Ramos (cell line): ENCODE results near the gene POSTN.

ENCODE experiments used
- in situ Hi-C: fragments of 300-500 bp; cut with MboI; formaldehyde crosslinking; loops from one replicate; pipeline ENCODE4 v1.14.3; 2022; ENCODE audit warnings: low sequenced_read_pairs; ENCODE audit not compliant: unreplicated experiment

The POSTN gene

GRCh38 chr13:37526710-37527473, 71.7 kb downstream of the POSTN start:
- in situ Hi-C loops, result no loop called here

DNA sequence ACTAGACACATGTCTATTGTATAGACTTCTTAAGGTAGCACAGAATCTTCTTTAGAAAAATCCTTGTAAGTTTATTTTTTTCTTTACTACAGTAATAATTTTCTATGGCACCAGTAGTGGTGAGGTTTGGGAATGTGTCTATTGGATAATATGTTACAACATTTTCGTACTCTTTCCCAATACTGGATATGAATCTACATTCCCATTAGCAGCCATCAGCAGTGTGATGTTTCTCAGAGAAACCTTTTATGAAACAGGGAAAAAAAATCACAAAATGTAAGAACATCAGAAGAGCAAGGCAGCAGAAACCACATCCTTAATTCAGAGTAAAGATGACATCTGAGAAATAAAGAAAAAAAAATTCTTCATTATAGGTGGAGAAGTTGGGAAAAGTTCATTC, 83.3 kb downstream of the POSTN start:
- in situ Hi-C loops, result no loop called here
